Liver (tissue), 9 donors: Measurements from ENCODE around the gene SMU1. TPM values are rescaled to one million over a fixed set of nuclear protein-coding genes. Genes with fewer than 3 reads are reported as not detected.

Experiments used
- DNase-seq: peaks from one replicate; pipeline ENCODE4 v3.0.0-alpha.2; 2017; ENCODE audit warnings: low spot score
- H3K27ac ChIP-seq, 2 donors: one replicate each; pipeline ENCODE4 v1.7.0; 2013; ENCODE audit warnings: inconsistent platforms in 2 of 2, low read length in 2 of 2, control low read depth in 1 of 2, low read depth in 1 of 2, mild to moderate bottlenecking in 1 of 2
- H3K27me3 ChIP-seq, 4 donors: one replicate each; pipeline versions ENCODE4 v1.6.1 to v1.7.0; 2013; ENCODE audit warnings: low read length in 3 of 4, inconsistent platforms in 1 of 4, mild to moderate bottlenecking in 1 of 4, moderate library complexity in 1 of 4; ENCODE audit not compliant: control insufficient read depth in 4 of 4, insufficient read depth in 4 of 4
- H3K36me3 ChIP-seq, 4 donors: one replicate each; pipeline versions ENCODE4 v1.6.1 to v1.7.0; 2013; ENCODE audit warnings: low read length in 3 of 4, mild to moderate bottlenecking in 3 of 4, low read depth in 1 of 4, moderate library complexity in 1 of 4; ENCODE audit not compliant: control insufficient read depth in 4 of 4, insufficient read depth in 3 of 4
- H3K4me1 ChIP-seq, 4 donors: one replicate each; pipeline versions ENCODE4 v1.6.1 to v1.7.0; 2013; ENCODE audit warnings: low read length in 3 of 4, mild to moderate bottlenecking in 3 of 4, moderate library complexity in 1 of 4; ENCODE audit not compliant: control insufficient read depth in 4 of 4, insufficient read depth in 4 of 4
- H3K4me3 ChIP-seq, 3 donors: one replicate each; pipeline versions ENCODE4 v1.6.1 to v1.7.0; 2013; ENCODE audit warnings: low read length in 3 of 3, control low read depth in 1 of 3, low read depth in 1 of 3, mild to moderate bottlenecking in 1 of 3
- H3K9ac ChIP-seq, 2 donors: one replicate each; pipeline ENCODE4 v1.7.0; 2013; ENCODE audit warnings: low read length in 2 of 2, mild to moderate bottlenecking in 2 of 2, moderate library complexity in 2 of 2, control low read depth in 1 of 2, low read depth in 1 of 2
- H3K9me3 ChIP-seq, 4 donors: one replicate each; pipeline versions ENCODE4 v1.6.1 to v1.7.0; 2013; ENCODE audit warnings: low read length in 3 of 4; ENCODE audit not compliant: control insufficient read depth in 4 of 4
- EGR1 ChIP-seq, 2 donors: IDR thresholded peaks; 2 replicates each; pipeline ENCODE4 v1.6.1; 2016 to 2018; ENCODE audit warnings: antibody characterized with exemption in 2 of 2, low read depth in 2 of 2
- FOXA2 ChIP-seq: IDR thresholded peaks from 2 replicates; pipeline ENCODE4 v1.6.1; 2016; ENCODE audit warnings: antibody characterized with exemption
- HNF4A ChIP-seq, 2 donors: conservative IDR thresholded peaks; 2 replicates each; pipeline ENCODE4 v1.6.1; 2016; ENCODE audit warnings: antibody characterized with exemption in 2 of 2, mild to moderate bottlenecking in 2 of 2
- HNF4G ChIP-seq: IDR thresholded peaks from 2 replicates; pipeline ENCODE4 v1.6.1; 2016; ENCODE audit warnings: antibody characterized with exemption
- RAD21 ChIP-seq, 2 donors: IDR thresholded peaks; 2 replicates each; pipeline ENCODE4 v1.6.1; 2016; ENCODE audit warnings: antibody characterized with exemption in 2 of 2, mild to moderate bottlenecking in 2 of 2
- SP1 ChIP-seq: IDR thresholded peaks from 2 replicates; pipeline ENCODE4 v1.6.1; 2018; ENCODE audit warnings: antibody characterized with exemption, mild to moderate bottlenecking
- YY1 ChIP-seq: IDR thresholded peaks from 2 replicates; pipeline ENCODE4 v1.6.1; 2016; ENCODE audit warnings: antibody characterized with exemption, mild to moderate bottlenecking
- WGBS: extraction: QIAGEN DNeasy Blood & Tissue Kit; methylation state at CpG from one replicate; pipeline ENCODE4 v1.1.7; 2013; 5-methylcytosine and 5-hydroxymethylcytosine counted together
- polyA plus RNA-seq, 2 donors: library from polyadenylated mRNA; stranded (reverse) in 1 of 2; unstranded in 1 of 2; fragments of 200-250 nt in 1 of 2; fragments of >200 nt in 1 of 2; fragmentation: Nextera tagmentation in 1 of 2; extraction: Ambion mirVana in 1 of 2; gene quantifications; one replicate each; pipeline versions ENCODE4 v1.2.1 to v1.2.3, GENCODE V29; 2013 to 2015
- total RNA-seq, 2 donors: library from RNA; depleted of rRNA; stranded (reverse); fragments of >200 nt; gene quantifications; one replicate each; pipeline ENCODE4 v1.2.3, GENCODE V29; 2014
- TF ChIP-seq, protein P1 (sequence below): IDR thresholded peaks from 2 replicates; pipeline ENCODE4 v1.6.1; 2016; ENCODE audit warnings: antibody characterized with exemption, mild to moderate bottlenecking
- TF ChIP-seq, protein P2 (sequence below): IDR thresholded peaks from 2 replicates; pipeline ENCODE4 v1.6.1; 2016; ENCODE audit warnings: antibody characterized with exemption
- TF ChIP-seq, protein P3 (sequence below): fragments of 150-350 bp; IDR thresholded peaks from 2 replicates; pipeline ENCODE4 v1.5.1; 2017; ENCODE audit warnings: improper control_type of control experiment, low read depth, low read length; ENCODE audit not compliant: missing input control
- donor health status: healthy.
- donor health status: healthy.
- donor health status: healthy.
- donor health status: healthy.
- donor health status: healthy.

SMU1 gene
- total and polyA plus RNA-seq, 4 donors: 5.3 to 14.2 (median 9.5) TPM

DNA sequence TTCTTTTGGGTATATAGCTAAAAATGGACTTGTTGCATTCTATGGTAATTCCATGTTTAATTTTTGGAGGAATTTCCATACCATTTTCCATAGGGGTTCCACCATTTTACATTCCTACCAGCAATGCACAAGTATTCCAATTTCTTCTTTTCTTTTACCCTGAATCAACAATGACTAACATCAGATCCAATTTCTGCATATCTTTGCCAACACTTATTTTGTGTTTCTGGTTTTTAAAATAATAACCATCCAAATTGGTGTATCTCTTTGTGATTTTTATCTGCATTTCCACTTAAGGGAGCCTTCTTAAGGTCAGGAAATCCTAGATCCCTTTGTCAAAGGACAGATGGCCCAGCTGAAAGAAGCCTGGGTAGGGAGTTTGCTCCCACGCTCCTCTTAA is 29.5 kb upstream of the SMU1 start:
- H3K36me3 ChIP-seq: peaks cover 0 to 8% (median 3%) of the 10 kb centered on the region in 4 donors
- WGBS: 94% methylated on average over 1 of the region's 1 CpG
- no peak overlapping the region for H3K9ac ChIP-seq
- H3K27me3 ChIP-seq: no peaks in the 10 kb centered on the region
- H3K4me1 ChIP-seq: peaks cover 3 to 15% (median 6%) of the 10 kb centered on the region in 4 donors
- H3K9me3 ChIP-seq: no peaks in the 10 kb centered on the region
- TF ChIP-seq RAD21 (IDR thresholded peaks at IDR 0.05): no peak
- TF ChIP-seq EGR1 (IDR thresholded peaks at IDR 0.05; ENCODE audit: low read depth in 2 of 2): no peak
- TF ChIP-seq SP1: no peak
- TF ChIP-seq HNF4A (conservative IDR thresholded peaks at IDR 0.05): no peak
- DNase-seq: no peak
- peak overlapping the region in 1 of 2 donors; percentile 25 for H3K27ac ChIP-seq
- H3K4me3 ChIP-seq: no peak overlapping the region

DNA sequence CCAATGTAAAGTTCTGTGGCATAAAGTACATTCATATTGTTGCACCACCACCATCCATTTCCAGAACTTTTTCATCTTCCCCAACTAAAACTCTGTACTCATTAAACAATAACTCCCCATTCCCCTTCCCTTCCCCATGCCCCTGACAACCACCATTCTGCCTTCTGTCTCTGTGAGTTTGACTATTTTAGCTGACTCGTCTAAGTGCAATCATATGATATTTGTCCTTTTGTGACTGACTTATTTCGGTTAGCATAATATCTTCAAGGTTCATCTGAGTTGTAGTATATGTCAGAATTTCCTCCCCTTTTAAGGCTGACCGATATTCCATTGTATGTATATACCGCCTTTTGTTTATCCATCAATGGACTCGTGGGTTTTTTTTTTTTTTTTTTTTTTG is 29.0 kb upstream of the SMU1 start:
- peaks cover 3 to 15% (median 6%) of the 10 kb centered on the region in 4 donors for H3K4me1 ChIP-seq
- H3K4me3 ChIP-seq: no peak overlapping the region
- H3K27me3 ChIP-seq: no peaks in the 10 kb centered on the region
- DNase-seq: no peak
- TF ChIP-seq, protein P1, sequence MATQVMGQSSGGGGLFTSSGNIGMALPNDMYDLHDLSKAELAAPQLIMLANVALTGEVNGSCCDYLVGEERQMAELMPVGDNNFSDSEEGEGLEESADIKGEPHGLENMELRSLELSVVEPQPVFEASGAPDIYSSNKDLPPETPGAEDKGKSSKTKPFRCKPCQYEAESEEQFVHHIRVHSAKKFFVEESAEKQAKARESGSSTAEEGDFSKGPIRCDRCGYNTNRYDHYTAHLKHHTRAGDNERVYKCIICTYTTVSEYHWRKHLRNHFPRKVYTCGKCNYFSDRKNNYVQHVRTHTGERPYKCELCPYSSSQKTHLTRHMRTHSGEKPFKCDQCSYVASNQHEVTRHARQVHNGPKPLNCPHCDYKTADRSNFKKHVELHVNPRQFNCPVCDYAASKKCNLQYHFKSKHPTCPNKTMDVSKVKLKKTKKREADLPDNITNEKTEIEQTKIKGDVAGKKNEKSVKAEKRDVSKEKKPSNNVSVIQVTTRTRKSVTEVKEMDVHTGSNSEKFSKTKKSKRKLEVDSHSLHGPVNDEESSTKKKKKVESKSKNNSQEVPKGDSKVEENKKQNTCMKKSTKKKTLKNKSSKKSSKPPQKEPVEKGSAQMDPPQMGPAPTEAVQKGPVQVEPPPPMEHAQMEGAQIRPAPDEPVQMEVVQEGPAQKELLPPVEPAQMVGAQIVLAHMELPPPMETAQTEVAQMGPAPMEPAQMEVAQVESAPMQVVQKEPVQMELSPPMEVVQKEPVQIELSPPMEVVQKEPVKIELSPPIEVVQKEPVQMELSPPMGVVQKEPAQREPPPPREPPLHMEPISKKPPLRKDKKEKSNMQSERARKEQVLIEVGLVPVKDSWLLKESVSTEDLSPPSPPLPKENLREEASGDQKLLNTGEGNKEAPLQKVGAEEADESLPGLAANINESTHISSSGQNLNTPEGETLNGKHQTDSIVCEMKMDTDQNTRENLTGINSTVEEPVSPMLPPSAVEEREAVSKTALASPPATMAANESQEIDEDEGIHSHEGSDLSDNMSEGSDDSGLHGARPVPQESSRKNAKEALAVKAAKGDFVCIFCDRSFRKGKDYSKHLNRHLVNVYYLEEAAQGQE: no peak
- no peak for TF ChIP-seq HNF4A (conservative IDR thresholded peaks at IDR 0.05)
- TF ChIP-seq, protein P2, sequence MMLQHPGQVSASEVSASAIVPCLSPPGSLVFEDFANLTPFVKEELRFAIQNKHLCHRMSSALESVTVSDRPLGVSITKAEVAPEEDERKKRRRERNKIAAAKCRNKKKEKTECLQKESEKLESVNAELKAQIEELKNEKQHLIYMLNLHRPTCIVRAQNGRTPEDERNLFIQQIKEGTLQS: no peak
- TF ChIP-seq, protein P3, sequence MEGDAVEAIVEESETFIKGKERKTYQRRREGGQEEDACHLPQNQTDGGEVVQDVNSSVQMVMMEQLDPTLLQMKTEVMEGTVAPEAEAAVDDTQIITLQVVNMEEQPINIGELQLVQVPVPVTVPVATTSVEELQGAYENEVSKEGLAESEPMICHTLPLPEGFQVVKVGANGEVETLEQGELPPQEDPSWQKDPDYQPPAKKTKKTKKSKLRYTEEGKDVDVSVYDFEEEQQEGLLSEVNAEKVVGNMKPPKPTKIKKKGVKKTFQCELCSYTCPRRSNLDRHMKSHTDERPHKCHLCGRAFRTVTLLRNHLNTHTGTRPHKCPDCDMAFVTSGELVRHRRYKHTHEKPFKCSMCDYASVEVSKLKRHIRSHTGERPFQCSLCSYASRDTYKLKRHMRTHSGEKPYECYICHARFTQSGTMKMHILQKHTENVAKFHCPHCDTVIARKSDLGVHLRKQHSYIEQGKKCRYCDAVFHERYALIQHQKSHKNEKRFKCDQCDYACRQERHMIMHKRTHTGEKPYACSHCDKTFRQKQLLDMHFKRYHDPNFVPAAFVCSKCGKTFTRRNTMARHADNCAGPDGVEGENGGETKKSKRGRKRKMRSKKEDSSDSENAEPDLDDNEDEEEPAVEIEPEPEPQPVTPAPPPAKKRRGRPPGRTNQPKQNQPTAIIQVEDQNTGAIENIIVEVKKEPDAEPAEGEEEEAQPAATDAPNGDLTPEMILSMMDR: no peak
- H3K9ac ChIP-seq: no peak overlapping the region
- no peak overlapping the region for H3K27ac ChIP-seq
- peaks cover 0 to 5% (median 2%) of the 10 kb centered on the region in 4 donors for H3K36me3 ChIP-seq
- no peaks in the 10 kb centered on the region for H3K9me3 ChIP-seq
- 83% methylated on average over 5 of the region's 5 CpGs for WGBS

DNA sequence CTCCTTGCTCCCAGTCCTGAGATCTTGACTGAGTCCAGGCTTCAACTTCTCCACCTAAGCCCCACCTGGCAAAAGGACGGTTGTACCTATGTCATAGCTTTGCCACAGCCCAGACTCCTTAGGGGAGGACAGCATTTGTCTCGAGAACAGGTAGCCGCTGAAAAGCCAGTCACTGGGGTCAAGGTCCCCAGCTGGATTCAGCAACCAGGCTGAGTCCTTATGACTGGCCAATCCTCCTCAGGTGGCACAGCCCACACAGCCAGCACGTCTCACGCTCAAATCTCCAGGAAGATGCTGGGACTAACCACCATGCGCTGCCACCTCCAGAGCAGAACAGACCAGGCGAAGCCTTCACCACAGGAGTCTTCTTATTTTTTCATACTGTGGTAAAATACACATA is 27.9 kb upstream of the SMU1 start:
- Histone ChIP-seq H3K4me1 (peaks cover 3 to 15% (median 6%) of the 10 kb centered on the region in 4 donors), H3K36me3 (no peaks in the 10 kb centered on the region), H3K27ac (no peak overlapping the region), H3K27me3 (no peaks in the 10 kb centered on the region), H3K4me3 (no peak overlapping the region), H3K9ac (no peak overlapping the region), H3K9me3 (no peaks in the 10 kb centered on the region)
- WGBS: 95% methylated on average over 7 of the region's 7 CpGs
- TF ChIP-seq HNF4G: no peak
- TF ChIP-seq, protein P3: no peak
- no peak for TF ChIP-seq YY1
- no peak for TF ChIP-seq FOXA2
- no peak for TF ChIP-seq HNF4A (conservative IDR thresholded peaks at IDR 0.05)
- TF ChIP-seq, protein P2: no peak
- TF ChIP-seq, protein P1: no peak
- no peak for DNase-seq
